Smooth muscle cell of the coronary artery (primary cell): ENCODE results near the gene USP16. TPM values are rescaled to one million over a fixed set of nuclear protein-coding genes. Genes with fewer than 3 reads are reported as not detected.

ENCODE experiments used
- total RNA-seq: library from RNA; depleted of rRNA; stranded (reverse); fragments of >200 nt; gene quantifications from 2 replicates; pipeline ENCODE4 v1.2.3, GENCODE V29; 2014; ENCODE audit warnings: low replicate concordance

USP16 gene
- 22.3 and 26.0 TPM in 2 replicates for total RNA-seq

GRCh38 chr21:29024474-29025327, at the start of gene USP16:
Gene USP16 (plus strand): TSS chr21:29024668. CDS start chr21:29027914, 3,246 bp downstream.

GRCh38 chr21:28992526-28993292, 31.8 kb upstream of the USP16 start, which contains the start of gene LTN1:
Gene LTN1 (minus strand): TSS chr21:28992877. CDS start chr21:28992805, 72 bp downstream.

GRCh38 chr21:29073222-29074006, 48.9 kb downstream of the USP16 start, which contains the start of gene CCT8:
Gene CCT8 (minus strand): TSS chr21:29073648. CDS start chr21:29073590, 58 bp downstream.

Other genes with a start within 250 kb of the USP16 start
- 14.4 and 18.0 TPM in 2 replicates for gene LTN1, start 31.8 kb upstream of the USP16 start, total RNA-seq
- gene RWDD2B, start 5.3 kb upstream of the USP16 start, total RNA-seq, result 7.5 and 16.2 TPM in 2 replicates
- 119 and 187 TPM in 2 replicates for gene CCT8, start 49.0 kb downstream of the USP16 start, total RNA-seq
- 38.0 and 90.5 TPM in 2 replicates for gene MAP3K7CL, start 106.0 kb downstream of the USP16 start, total RNA-seq